Gastroesophageal sphincter (tissue), 4 donors: Measurements from ENCODE around the gene AGR3. TPM values are rescaled to one million over a fixed set of nuclear protein-coding genes. Genes with fewer than 3 reads are reported as not detected.

Experiments
- ATAC-seq: fragments of 150-250 bp; one replicate; pipeline ENCODE4 v1.9.1; 2016; ENCODE audit warnings: mild to moderate bottlenecking, moderate library complexity
- H3K27ac ChIP-seq, 4 donors: fragments of 200-600 bp; sonication (generic) in 3 of 4; 1 replicate in 3 of 4; 2 replicates in 1 of 4; pipeline ENCODE4 v1.5.1; 2016 to 2019
- H3K27me3 ChIP-seq: fragments of 200-600 bp; sonication (generic); one replicate; pipeline ENCODE4 v1.5.1; 2019
- H3K36me3 ChIP-seq, 2 donors: fragments of 200-600 bp; sonication (generic); one replicate each; pipeline ENCODE4 v1.5.1; 2019; ENCODE audit warnings: control low read depth in 1 of 2
- H3K4me1 ChIP-seq, 3 donors: fragments of 200-600 bp; sonication (generic); 1 replicate in 2 of 3; 2 replicates in 1 of 3; pipeline ENCODE4 v1.5.1; 2016 to 2019; ENCODE audit warnings: control low read depth in 2 of 3
- H3K4me3 ChIP-seq, 2 donors: fragments of 200-600 bp; sonication (generic); one replicate each; pipeline ENCODE4 v1.5.1; 2019; ENCODE audit warnings: mild to moderate bottlenecking in 1 of 2, moderate library complexity in 1 of 2
- H3K9me3 ChIP-seq, 3 donors: fragments of 200-600 bp; sonication (generic); one replicate each; pipeline ENCODE4 v1.5.1; 2017 to 2019; ENCODE audit warnings: control low read depth in 2 of 3
- CTCF ChIP-seq, 4 experiments: fragments of 200-600 bp in 2 of 4; fragments of 450-650 bp in 2 of 4; sonication (generic) in 1 of 4; IDR thresholded peaks; one replicate each; pipeline ENCODE4 v1.5.1; 2017 to 2019; ENCODE audit warnings: antibody characterized with exemption in 4 of 4, mild to moderate bottlenecking in 2 of 4, moderate library complexity in 2 of 4
- EP300 ChIP-seq: sonication (generic); formaldehyde crosslinking; IDR thresholded peaks from one replicate; pipeline ENCODE4 v1.6.1; 2017; ENCODE audit warnings: antibody characterized with exemption, mild to moderate bottlenecking
- POLR2A ChIP-seq, 2 donors: fragments of 450-650 bp; IDR thresholded peaks; one replicate each; pipeline ENCODE4 v1.6.1; 2017; ENCODE audit warnings: antibody characterized with exemption in 2 of 2, mild to moderate bottlenecking in 2 of 2, moderate library complexity in 1 of 2
- POLR2AphosphoS5 ChIP-seq: sonication (generic); formaldehyde crosslinking; IDR thresholded peaks from one replicate; pipeline ENCODE4 v1.6.1; 2017; ENCODE audit warnings: antibody characterized with exemption
- WGBS, 2 donors: methylation state at CpG; one replicate each; pipeline ENCODE4 v1.1.5; 2018; ENCODE audit warnings: low coverage in 1 of 2; 5-methylcytosine and 5-hydroxymethylcytosine counted together
- total RNA-seq, 4 donors: library from RNA; depleted of rRNA; stranded (reverse); fragments of >200 nt; gene quantifications; one replicate each; pipeline ENCODE4 v1.1.0, GENCODE V29; 2016

The AGR3 gene
- total RNA-seq, 4 donors from 2014 or later, result 5.9 TPM; not detected in 3

GRCh38 chr7:16925609-16926008 is 43.8 kb upstream of the AGR3 start:
- H3K27ac ChIP-seq, result no peak overlapping the region
- H3K36me3 ChIP-seq, result no peaks in the 10 kb centered on the region
- H3K9me3 ChIP-seq, result no peaks in the 10 kb centered on the region
- no peak overlapping the region for H3K4me3 ChIP-seq
- no peaks in the 10 kb centered on the region for H3K27me3 ChIP-seq
- TF ChIP-seq POLR2A (IDR thresholded peaks at IDR 0.05) (no peak), EP300 (no peak), POLR2AphosphoS5 (no peak)
- WGBS, 2 donors, result 60 to 68% methylated on average over 3 of the region's 3 CpGs
- no peak for ATAC-seq
- H3K4me1 ChIP-seq, result no peaks in the 10 kb centered on the region

- no peak overlapping the region for H3K27ac ChIP-seq
- WGBS, 2 donors, result 90 to 94% methylated on average over 2 of the region's 2 CpGs
These were observed 41.2 kb upstream of the AGR3 start for GRCh38 chr7:16923019-16923418.

GRCh38 chr7:16921644-16922257 is 40.0 kb upstream of the AGR3 start:
- TF ChIP-seq EP300 (no peak), CTCF (IDR thresholded peaks at IDR 0.05) (no peak)
- no peaks in the 10 kb centered on the region for H3K9me3 ChIP-seq
- H3K36me3 ChIP-seq, result no peaks in the 10 kb centered on the region
- WGBS, 2 donors, result 68 to 79% methylated on average over 3 of the region's 3 CpGs
- no peak for ATAC-seq
- H3K27me3 ChIP-seq, result no peaks in the 10 kb centered on the region
- H3K4me1 ChIP-seq, result no peaks in the 10 kb centered on the region
- H3K4me3 ChIP-seq, result no peak overlapping the region
- no peak overlapping the region for H3K27ac ChIP-seq

More at GRCh38 chr7:16923019-16923418, 41.2 kb upstream of the AGR3 start:
- no peaks in the 10 kb centered on the region for H3K9me3 ChIP-seq
- no peaks in the 10 kb centered on the region for H3K4me1 ChIP-seq
- ATAC-seq, result no peak
- H3K27me3 ChIP-seq, result no peaks in the 10 kb centered on the region
- H3K4me3 ChIP-seq, result no peak overlapping the region
- TF ChIP-seq POLR2A (IDR thresholded peaks at IDR 0.05) (no peak), POLR2AphosphoS5 (no peak), CTCF (IDR thresholded peaks at IDR 0.05) (no peak), EP300 (no peak)
- H3K36me3 ChIP-seq, result no peaks in the 10 kb centered on the region

GRCh38 chr7:16921151-16921550 is 39.4 kb upstream of the AGR3 start:
- WGBS, 2 donors, result 58 to 71% methylated on average over 2 to 4 of the region's 4 CpGs
- Histone ChIP-seq H3K9me3 (no peaks in the 10 kb centered on the region), H3K4me1 (no peaks in the 10 kb centered on the region), H3K36me3 (no peaks in the 10 kb centered on the region), H3K27ac (no peak overlapping the region), H3K4me3 (no peak overlapping the region), H3K27me3 (no peaks in the 10 kb centered on the region)
- no peak for ATAC-seq
- TF ChIP-seq POLR2A (IDR thresholded peaks at IDR 0.05) (no peak), CTCF (IDR thresholded peaks at IDR 0.05) (no peak)

GRCh38 chr7:16919440-16919839 is 37.7 kb upstream of the AGR3 start:
- Histone ChIP-seq H3K4me1 (no peaks in the 10 kb centered on the region), H3K4me3 (no peak overlapping the region), H3K27me3 (no peaks in the 10 kb centered on the region), H3K27ac (no peak overlapping the region), H3K9me3 (no peaks in the 10 kb centered on the region), H3K36me3 (no peaks in the 10 kb centered on the region)
- TF ChIP-seq POLR2A (IDR thresholded peaks at IDR 0.05) (no peak), EP300 (no peak), CTCF (IDR thresholded peaks at IDR 0.05) (no peak), POLR2AphosphoS5 (no peak)
- ATAC-seq, result no peak
